SW480 (cell line): Measurements from ENCODE around the gene DRD4.

Experiments used
- DNase-seq: peaks from one replicate; pipeline ENCODE4 v3.0.0-alpha.2; 2016; ENCODE audit warnings: low spot score

DRD4 gene

GRCh38 chr11:610146-610801, 26.8 kb upstream of the DRD4 start:
- no peak for DNase-seq

- DNase-seq, result no peak
These were observed 25.8 kb upstream of the DRD4 start for GRCh38 chr11:611001-611996.

DNA sequence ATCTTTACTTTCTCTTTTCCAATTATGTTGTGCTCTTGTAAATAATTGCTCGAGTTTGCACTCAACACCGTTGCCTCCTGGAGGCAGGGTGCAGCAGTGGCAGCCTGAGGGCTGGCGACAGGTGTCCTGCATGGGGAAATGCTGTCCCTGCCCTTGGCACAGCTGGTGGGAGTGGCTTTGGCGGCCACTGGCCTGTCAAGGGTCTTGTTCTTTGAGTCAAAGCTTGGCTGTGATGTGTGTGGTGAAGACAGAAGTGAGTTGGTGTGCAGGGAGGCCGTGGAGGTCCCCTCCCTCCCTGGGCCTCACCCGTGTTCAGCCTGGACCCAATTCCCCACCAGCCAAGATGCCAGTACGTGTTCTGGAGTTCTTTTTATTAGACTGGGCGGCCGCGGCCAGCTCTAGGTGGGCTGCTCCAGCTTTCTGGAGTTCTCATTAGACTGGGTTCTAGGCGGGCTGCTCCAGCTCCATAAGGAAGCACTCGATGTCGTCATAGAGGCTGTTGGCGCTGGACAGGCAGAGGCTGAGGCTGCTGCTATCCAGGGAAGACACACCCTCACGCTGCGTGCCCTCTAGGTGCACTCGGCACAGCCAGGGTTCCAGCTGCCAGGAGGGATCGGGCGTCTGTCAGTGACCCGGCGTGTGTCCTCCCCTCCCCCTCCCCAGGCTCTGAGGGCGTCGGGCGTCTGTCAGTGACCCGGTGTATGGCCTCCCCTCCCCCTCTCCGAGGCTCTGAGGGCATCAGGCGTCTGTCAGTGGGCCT, 24.7 kb upstream of the DRD4 start:
- peak; percentile 47 for DNase-seq

- no peak for DNase-seq
These were observed 24.1 kb upstream of the DRD4 start for GRCh38 chr11:612961-613300.

- peak; percentile 69 for DNase-seq
These were observed 23.6 kb upstream of the DRD4 start for GRCh38 chr11:613369-613968.

DNA sequence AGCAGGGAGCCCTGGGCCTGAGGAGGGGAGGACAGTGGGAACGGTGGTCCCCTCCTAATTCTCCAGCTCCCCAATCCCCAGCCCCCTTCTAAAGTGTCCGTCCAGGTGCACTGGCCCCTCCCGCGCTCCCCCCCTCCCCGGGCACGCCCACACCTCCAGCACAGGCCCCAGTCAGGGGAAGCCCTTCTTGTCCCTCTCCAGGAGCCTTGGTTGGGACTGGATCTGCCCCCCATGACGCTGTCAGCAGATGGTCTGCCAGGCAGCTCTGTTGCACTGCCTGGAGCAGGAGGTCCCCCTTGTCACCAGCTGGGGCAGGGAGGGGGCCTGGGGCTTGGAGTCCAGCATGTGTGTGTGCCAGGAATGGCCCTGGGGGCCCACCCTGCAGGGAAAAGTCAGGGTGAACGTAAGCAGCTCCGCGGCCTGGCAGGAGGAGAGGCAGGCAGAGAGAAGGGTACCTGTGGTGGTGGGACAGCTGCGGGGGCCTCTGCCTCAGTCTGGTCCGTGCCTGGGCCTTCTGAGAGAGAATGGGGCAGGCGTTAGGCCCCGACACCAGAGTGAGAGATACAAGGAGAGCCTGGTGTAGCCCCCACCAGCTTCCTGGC, 22.9 kb upstream of the DRD4 start:
- DNase-seq, result no peak

DNA sequence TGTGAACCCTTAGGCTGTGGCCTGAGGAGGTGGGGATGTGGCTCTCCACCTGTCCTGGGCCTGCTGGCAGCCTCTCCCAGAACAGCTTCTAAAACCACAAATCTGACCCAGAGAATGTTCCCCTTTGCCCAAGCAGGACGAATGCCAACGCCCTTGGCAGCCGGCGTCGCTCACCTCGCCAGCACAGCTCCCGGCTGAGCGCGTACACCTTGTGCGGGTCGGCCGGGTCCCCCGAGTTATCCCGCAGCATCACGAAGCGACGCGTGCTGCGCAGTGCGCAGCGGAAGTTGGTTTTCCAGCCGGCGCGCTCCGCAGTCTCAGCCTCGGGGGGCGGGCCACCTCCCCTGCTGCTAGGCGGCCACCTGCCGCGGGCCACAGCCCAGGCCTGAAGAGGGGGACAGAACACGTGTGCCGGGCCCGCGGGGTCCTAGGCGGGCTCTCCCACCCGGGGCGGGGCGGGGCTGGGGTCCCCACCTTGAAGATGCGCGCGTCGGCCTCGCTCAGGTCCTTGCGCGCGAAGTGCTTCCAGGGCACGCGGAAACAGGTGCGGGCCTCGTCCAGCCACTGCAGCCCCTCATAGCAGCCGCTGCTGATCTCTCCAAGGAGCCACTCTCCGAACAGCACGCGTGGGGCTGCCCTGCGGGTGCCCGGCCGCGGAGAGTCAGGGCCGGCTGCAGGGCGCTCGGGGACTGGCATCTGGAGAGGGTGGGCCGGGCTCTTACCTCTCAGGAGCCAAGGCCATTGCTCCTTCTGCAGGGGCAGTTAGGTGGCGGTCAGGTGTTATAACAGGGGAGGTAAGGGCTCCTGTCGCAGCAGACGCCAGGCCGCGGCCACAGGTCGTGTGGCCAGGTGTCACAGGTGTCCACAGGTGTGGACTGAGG, 22.2 kb upstream of the DRD4 start:
- DNase-seq, result peak; percentile 27

GRCh38 chr11:615504-616319, 21.4 kb upstream of the DRD4 start, which contains the start of gene IRF7:
Gene IRF7, minus strand, starts transcription at chr11:615950. Its CDS starts 586 bp downstream, at chr11:615364.
- peak; percentile 87 for DNase-seq

DNA sequence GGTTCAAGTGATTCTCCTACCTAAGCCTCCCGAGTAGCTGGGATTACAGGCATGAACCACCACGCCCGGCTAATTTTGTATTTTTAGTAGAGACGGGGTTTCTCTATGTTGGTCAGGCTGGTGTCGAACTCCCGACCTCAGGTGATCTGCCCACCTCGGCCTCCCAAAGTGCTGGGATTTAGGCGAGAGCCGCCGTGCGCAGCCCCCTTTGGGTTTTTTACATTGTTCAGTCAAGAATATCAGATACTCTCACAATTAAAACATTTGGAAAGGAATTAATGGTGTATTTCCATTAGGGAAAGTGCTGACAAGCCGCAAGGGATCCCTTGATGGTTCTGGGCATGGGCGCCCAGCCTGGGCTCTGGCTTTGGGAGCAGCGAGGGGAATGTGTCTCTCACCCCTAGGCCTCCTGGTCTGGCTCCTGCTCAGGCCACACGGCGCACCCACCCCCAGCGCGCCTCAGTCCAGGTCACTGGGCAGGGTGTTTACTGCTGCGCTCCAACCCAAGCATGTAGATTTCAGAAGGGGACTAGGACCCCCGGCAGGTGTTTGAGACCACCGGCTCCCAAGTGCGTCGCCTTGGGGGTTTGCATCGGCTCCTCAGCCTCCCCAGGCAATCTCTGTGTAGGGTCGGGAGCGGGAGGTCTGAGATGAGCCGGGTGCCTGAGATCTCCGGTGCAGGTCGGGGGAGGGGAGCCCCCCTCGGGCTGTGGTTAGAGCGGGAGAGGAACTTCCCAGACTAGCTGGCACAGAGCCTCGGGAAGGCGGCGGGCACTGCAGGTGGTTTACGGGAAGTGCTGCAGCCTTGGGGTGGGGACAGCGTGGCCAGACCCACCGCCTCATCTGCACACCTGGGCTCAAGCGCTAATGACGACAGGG, 20.5 kb upstream of the DRD4 start:
- DNase-seq, result no peak

GRCh38 chr11:617199-617911, 19.7 kb upstream of the DRD4 start:
- DNase-seq, result no peak

GRCh38 chr11:617912-618682, 19.0 kb upstream of the DRD4 start:
- DNase-seq, result no peak

DNA sequence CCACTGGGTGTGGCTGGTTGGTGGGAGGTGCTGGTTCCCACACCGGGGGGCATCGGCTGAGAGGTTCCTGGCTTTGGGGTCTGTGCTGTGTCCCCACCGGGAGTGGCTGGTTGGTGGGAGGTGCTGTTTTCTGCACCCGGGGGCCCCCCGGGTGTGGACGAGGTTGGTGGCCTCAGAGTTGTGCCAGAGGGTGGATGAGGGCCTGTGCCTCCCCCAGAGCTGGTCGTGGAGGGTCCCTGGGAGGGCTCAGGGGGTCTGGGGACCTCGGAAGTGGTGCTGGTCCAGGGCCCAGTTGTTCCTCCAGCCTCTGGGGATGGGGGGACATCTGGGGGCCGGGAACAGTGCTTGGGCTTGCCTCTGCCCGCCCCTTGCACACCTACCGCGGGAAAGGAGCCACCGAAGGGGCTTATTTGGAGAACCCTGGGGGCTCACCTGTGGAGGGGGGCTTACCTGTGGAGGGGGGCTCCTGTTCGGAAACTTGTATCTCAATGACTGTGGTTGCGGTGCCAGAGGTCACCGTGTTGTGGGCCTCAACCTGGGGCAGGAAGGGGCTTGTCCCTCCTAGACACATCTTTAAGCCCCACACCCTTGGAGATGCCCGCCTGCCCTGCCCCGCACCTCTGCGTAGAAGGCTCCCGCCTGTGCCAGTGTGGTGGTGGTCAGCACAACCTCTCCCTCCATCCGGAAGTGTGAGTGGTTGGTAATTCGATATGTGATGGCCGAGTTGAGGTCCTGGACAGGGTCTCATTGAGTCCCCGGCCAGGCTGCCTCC, 18.0 kb upstream of the DRD4 start:
- DNase-seq, result no peak

DNA sequence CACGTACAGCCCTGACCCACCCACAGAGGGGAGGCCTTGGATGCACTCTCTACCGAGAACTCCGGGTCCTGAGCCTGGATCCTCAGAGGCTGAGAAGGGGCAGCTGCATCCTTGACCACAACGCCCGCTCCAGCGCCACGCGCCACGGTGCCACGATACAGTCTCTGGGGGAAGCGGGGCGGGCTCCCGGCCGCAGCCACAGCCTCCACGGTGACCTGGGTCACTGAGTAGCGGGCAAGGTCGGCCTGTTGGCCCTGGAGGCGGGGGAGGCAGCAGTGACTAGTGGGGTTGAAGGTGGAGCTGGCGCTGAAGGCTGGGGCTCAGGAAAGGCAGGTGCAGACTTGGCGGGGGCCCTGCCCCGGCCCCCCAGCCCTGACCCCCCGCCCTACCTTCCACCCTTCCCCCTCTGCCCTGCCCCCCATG, 17.4 kb upstream of the DRD4 start:
- no peak for DNase-seq

DNA sequence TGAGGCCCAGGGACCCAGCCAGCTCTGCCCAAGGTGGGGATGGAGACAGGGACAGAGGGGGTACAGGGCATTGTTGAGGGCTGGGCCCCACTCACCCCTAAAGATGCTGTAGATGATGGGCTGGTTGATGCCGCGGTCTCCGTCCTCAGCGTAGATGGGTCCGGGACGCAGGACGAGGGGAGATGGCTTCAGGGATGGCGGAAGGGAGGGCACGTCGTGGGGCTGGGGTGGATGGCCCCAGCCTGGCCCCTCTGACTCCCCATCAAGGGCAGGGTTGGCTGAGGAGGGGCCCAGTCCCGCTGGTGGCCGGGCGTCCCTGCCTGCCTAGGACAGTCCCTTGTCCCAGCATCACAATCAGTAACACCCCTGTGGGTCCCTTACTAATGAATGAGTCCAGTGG, 16.9 kb upstream of the DRD4 start:
- DNase-seq, result no peak

GRCh38 chr11:620935-621814, 15.9 kb upstream of the DRD4 start:
- DNase-seq, result no peak

GRCh38 chr11:621838-622237, 15.2 kb upstream of the DRD4 start:
- DNase-seq, result no peak
